ENCODE measurements around the gene LGALS9. TPM values are rescaled to one million over a fixed set of nuclear protein-coding genes. Genes with fewer than 3 reads are reported as not detected.

The LGALS9 gene
- total and polyA plus RNA-seq, 9 donors: 9.0 to 62.8 (median 23.3) TPM

GRCh38 chr17:27657620-27658019 lies 26.6 kb downstream of the LGALS9 start:
- Histone ChIP-seq H3K4me3 (no peak overlapping the region), H3K27me3 (no peaks in the 10 kb centered on the region), H3K36me3 (no peaks in the 10 kb centered on the region), H3K4me1 (ENCODE audit: insufficient read depth) (no peaks in the 10 kb centered on the region), H3K27ac (no peak overlapping the region), H3K9me3 (no peaks in the 10 kb centered on the region)
- intact Hi-C loops (cut with DNase I): loop anchor here in 1 of 4 donors (10.0 kb wide), 1 partner anchor 97 kb away; no protein-coding TSS in a partner anchor
- peak in 1 of 5 donors; percentile 1 for DNase-seq
- WGBS, 3 donors: 35 to 38% (median 36%) methylated on average over 5 of the region's 5 CpGs
- no peak for TF ChIP-seq CTCF (IDR thresholded peaks at IDR 0.05)
- no peak for TF ChIP-seq POLR2A (IDR thresholded peaks at IDR 0.05)
- no peak for TF ChIP-seq EP300 (IDR thresholded peaks at IDR 0.05)

DNA sequence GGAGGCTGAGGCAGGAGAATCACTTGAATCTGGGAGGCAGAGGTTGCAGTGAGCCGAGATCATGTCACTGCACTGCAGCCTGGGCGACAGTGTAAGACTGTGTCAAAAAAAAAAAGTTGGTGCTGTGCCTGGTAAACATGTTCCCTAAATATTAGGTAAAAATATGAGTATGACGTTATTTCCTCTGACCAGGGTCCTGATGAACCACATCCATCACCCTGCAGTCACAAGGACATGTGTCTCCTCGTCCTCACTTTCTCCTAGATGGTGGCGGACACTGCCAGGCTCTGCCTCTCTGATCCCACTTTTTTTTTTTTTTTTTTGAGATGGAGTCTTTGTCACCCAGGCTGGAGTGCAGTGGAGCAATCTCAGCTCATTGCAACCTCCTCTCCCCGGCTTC lies 28.7 kb downstream of the LGALS9 start:
- no peak overlapping the region for H3K27ac ChIP-seq
- intact Hi-C loops (cut with DNase I): loop anchor here in 1 of 4 donors (10.0 kb wide), 1 partner anchor 95 kb away; no protein-coding TSS in a partner anchor
- TF ChIP-seq CTCF (IDR thresholded peaks at IDR 0.05) (no peak), EP300 (IDR thresholded peaks at IDR 0.05) (no peak)
- 66 to 75% (median 71%) methylated on average over 6 of the region's 6 CpGs for WGBS, 3 donors
- no peak overlapping the region for H3K4me3 ChIP-seq
- H3K27me3 ChIP-seq: no peaks in the 10 kb centered on the region
- H3K4me1 ChIP-seq (ENCODE audit: insufficient read depth): no peaks in the 10 kb centered on the region
- no peaks in the 10 kb centered on the region for H3K36me3 ChIP-seq
- H3K9me3 ChIP-seq: no peaks in the 10 kb centered on the region
- DNase-seq: no peak

DNA sequence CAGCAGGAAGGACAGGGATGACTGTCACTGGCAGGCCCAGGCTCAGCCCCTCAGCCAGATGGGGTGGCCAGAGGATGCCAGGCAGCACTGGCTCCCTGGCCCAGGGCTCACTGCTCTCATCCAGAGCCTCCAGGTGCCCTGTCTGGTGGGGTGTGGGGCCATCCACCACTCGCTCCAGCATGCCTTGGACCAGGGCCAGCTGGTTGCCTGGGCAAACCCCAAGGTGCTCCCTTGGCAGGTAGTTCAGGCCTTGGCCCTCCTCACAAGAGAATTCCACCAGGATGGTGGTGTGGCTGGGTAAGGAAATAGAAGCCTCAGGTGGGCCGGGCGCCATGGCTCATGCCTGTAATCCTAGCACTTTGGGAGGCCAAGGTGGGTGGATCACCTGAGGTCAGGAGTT lies 29.4 kb downstream of the LGALS9 start:
- Histone ChIP-seq H3K27ac (no peak overlapping the region), H3K36me3 (no peaks in the 10 kb centered on the region), H3K4me3 (no peak overlapping the region), H3K9me3 (no peaks in the 10 kb centered on the region), H3K27me3 (no peaks in the 10 kb centered on the region), H3K4me1 (ENCODE audit: insufficient read depth) (no peaks in the 10 kb centered on the region)
- peak in 1 of 5 donors; percentile 12 for DNase-seq
- intact Hi-C loops (cut with DNase I): no loop called here
- TF ChIP-seq POLR2A (IDR thresholded peaks at IDR 0.05): no peak
- no peak for TF ChIP-seq CTCF (IDR thresholded peaks at IDR 0.05)
- TF ChIP-seq EP300 (IDR thresholded peaks at IDR 0.05): no peak
- 82 to 100% (median 93%) methylated on average over 2 to 3 of the region's 3 CpGs for WGBS, 3 donors

DNA sequence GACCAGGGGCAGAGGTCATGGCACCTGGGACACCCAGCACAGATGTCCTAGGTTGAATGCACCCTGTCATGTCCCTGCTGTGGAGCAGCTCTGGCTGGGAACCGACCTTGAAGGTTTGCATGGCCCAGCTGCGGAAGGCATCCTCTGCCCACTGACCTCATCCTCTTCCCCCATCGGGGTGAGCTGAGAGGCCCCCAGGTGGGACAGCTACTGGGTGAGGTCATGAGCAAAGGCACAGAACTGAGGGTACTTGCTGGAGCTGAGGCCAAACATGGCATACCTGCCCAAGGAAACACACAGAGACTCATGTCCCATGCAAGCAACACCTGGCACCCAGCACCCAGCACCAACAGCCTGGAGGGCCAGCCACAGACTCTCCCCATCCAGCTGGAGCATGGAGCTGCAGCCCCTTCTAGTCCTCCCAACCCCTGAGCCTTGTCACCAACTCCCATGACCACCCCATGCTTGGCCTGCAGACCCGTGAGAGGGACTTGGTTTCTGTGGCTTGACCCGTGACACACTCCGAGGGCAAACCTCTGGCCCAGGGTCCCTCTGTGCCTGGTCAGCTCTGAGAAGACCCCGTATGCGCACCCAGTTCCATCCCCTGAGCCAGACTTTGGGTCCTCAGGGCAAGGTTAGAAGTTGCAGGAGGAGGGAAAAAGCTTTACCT lies 33.1 kb downstream of the LGALS9 start:
- no peak overlapping the region for H3K4me3 ChIP-seq
- TF ChIP-seq EP300 (IDR thresholded peaks at IDR 0.05) (no peak), POLR2A (IDR thresholded peaks at IDR 0.05) (no peak), CTCF (IDR thresholded peaks at IDR 0.05) (no peak)
- H3K27ac ChIP-seq: no peak overlapping the region
- no peaks in the 10 kb centered on the region for H3K27me3 ChIP-seq
- no peaks in the 10 kb centered on the region for H3K9me3 ChIP-seq
- no peak for DNase-seq
- WGBS, 3 donors: 93 to 95% (median 94%) methylated on average over 8 of the region's 8 CpGs
- H3K4me1 ChIP-seq (ENCODE audit: insufficient read depth): no peaks in the 10 kb centered on the region
- H3K36me3 ChIP-seq: no peaks in the 10 kb centered on the region
- intact Hi-C loops (cut with DNase I): no loop called here
